SK-N-SH (cell line): ENCODE results near the gene CDH13. TPM values are rescaled to one million over a fixed set of nuclear protein-coding genes. Genes with fewer than 3 reads are reported as not detected.

Experiments used
- CTCF ChIA-PET: fragments of 300-600, 350-600 bp; formaldehyde crosslinking; extraction: SDS; loops from one replicate; lab custom pipeline; 2021; lab: Yijun Ruan, JAX
- POLR2A ChIA-PET: fragments of 350-600 bp; sonication (Branson Sonifier 250); formaldehyde crosslinking; extraction: SDS; loops from one replicate; lab custom pipeline; 2020; ENCODE audit warnings: antibody characterized with exemption, inconsistent platforms; lab: Yijun Ruan, JAX
- DNase-seq: peaks from one replicate; pipeline ENCODE4 v3.0.0; 2012
- H2AFZ ChIP-seq: fragments of 200-600 bp; sonication (generic); 2 replicates; pipeline ENCODE4 v1.8.1; 2016; ENCODE audit warnings: antibody characterized with exemption, mild to moderate bottlenecking, low read depth
- H3F3A ChIP-seq: fragments of 200-600 bp; sonication (generic); replicated peaks from 2 replicates; pipeline ENCODE3; 2016; ENCODE audit warnings: antibody characterized with exemption, mild to moderate bottlenecking; ENCODE audit not compliant: insufficient read depth
- H3K27ac ChIP-seq, 2 experiments: fragments of 200-500 bp in 1 of 2; fragments of 200-600 bp in 1 of 2; sonication (Bioruptor generic) in 1 of 2; sonication (generic), shearing (Covaris generic) in 1 of 2; 2 replicates each; pipeline versions ENCODE4 v1.5.1 to v1.6.1; 2014 to 2016; ENCODE audit warnings: low read depth in 2 of 2, inconsistent platforms in 1 of 2, low read length in 1 of 2, mild to moderate bottlenecking in 1 of 2, mixed read lengths in 1 of 2
- H3K27me3 ChIP-seq: fragments of 200-600 bp; sonication (generic), shearing (Covaris generic); 2 replicates; pipeline ENCODE4 v1.6.1; 2016; ENCODE audit warnings: mixed run types; ENCODE audit not compliant: insufficient read depth
- H3K36me3 ChIP-seq, 2 experiments: fragments of 200-500 bp in 1 of 2; fragments of 200-600 bp in 1 of 2; sonication (Bioruptor generic) in 1 of 2; sonication (generic) in 1 of 2; replicated peaks in 1 of 2; 2 replicates each; pipeline versions ENCODE3 to v1.5.1; 2014 to 2016; ENCODE audit warnings: low read length in 1 of 2, mild to moderate bottlenecking in 1 of 2; ENCODE audit not compliant: insufficient read depth in 2 of 2, control insufficient read depth in 1 of 2
- H3K4me1 ChIP-seq, 2 experiments: fragments of 200-500 bp in 1 of 2; fragments of 200-600 bp in 1 of 2; sonication (Bioruptor generic) in 1 of 2; sonication (generic), shearing (Covaris generic) in 1 of 2; 2 replicates each; pipeline versions ENCODE4 v1.5.1 to v1.6.1; 2014 to 2016; ENCODE audit warnings: low read depth in 1 of 2, low read length in 1 of 2, mixed run types in 1 of 2; ENCODE audit not compliant: insufficient read depth in 2 of 2, control insufficient read depth in 1 of 2
- H3K4me2 ChIP-seq: fragments of 200-600 bp; sonication (generic), shearing (Covaris generic); 2 replicates; pipeline ENCODE4 v1.6.1; 2017; ENCODE audit warnings: mixed run types
- H3K4me3 ChIP-seq, 2 experiments: fragments of 200-500 bp in 1 of 2; fragments of 200-600 bp in 1 of 2; sonication (Bioruptor generic) in 1 of 2; sonication (generic), shearing (Covaris generic) in 1 of 2; 2 replicates each; pipeline versions ENCODE4 v1.5.1 to v1.8.1; 2014 to 2016; ENCODE audit warnings: low read depth in 2 of 2, inconsistent platforms in 1 of 2, low read length in 1 of 2, mild to moderate bottlenecking in 1 of 2, mixed read lengths in 1 of 2, moderate library complexity in 1 of 2
- H3K79me2 ChIP-seq: fragments of 200-600 bp; sonication (generic); 2 replicates; pipeline ENCODE4 v1.8.1; 2017; ENCODE audit warnings: mild to moderate bottlenecking; ENCODE audit not compliant: insufficient read depth
- H3K9ac ChIP-seq: fragments of 200-600 bp; sonication (generic); 2 replicates; pipeline ENCODE4 v1.6.1; 2017; ENCODE audit warnings: mixed run types
- H3K9me2 ChIP-seq: fragments of 200-600 bp; sonication (generic); 2 replicates; pipeline ENCODE4 v1.6.1; 2017; ENCODE audit warnings: mixed run types
- H3K9me3 ChIP-seq: fragments of 200-600 bp; sonication (generic); 2 replicates; pipeline ENCODE4 v1.6.1; 2017; ENCODE audit warnings: mixed run types, mild to moderate bottlenecking, moderate library complexity
- H4K20me1 ChIP-seq: fragments of 200-600 bp; sonication (generic); 2 replicates; pipeline ENCODE4 v1.6.1; 2017; ENCODE audit warnings: mild to moderate bottlenecking, mixed run types; ENCODE audit not compliant: insufficient read depth
- CHD2 ChIP-seq: fragments of 150-350 bp; IDR thresholded peaks from 2 replicates; pipeline ENCODE4 v1.6.1; 2018; ENCODE audit warnings: low read length; ENCODE audit not compliant: partially characterized antibody
- EP300 ChIP-seq, 2 experiments: IDR thresholded peaks; 2 replicates each; pipeline versions ENCODE4 v1.4.0 to v1.6.1; 2012; ENCODE audit warnings: borderline replicate concordance in 1 of 2, low read depth in 1 of 2, low read length in 1 of 2
- EZH2phosphoT487 ChIP-seq: fragments of 200-600 bp; sonication (generic); IDR thresholded peaks from 2 replicates; pipeline ENCODE4 v1.6.1; 2017; ENCODE audit warnings: low read depth, mixed run types, mild to moderate bottlenecking, antibody characterized with exemption, moderate library complexity, borderline replicate concordance
- FOXJ3 ChIP-seq: sonication (generic); formaldehyde crosslinking; IDR thresholded peaks from 2 replicates; pipeline ENCODE4 v1.5.1; 2020; ENCODE audit warnings: mild to moderate bottlenecking, missing genetic modification reagents
- GABPA ChIP-seq: IDR thresholded peaks from 2 replicates; pipeline ENCODE4 v1.4.0; 2012; ENCODE audit warnings: low read depth, mild to moderate bottlenecking
- GATA2 ChIP-seq: sonication (generic); formaldehyde crosslinking; IDR thresholded peaks from 2 replicates; pipeline ENCODE4 v1.5.0; 2020; ENCODE audit warnings: mild to moderate bottlenecking, missing genetic modification reagents
- JUND ChIP-seq: IDR thresholded peaks from 2 replicates; pipeline ENCODE4 v1.4.0; 2012
- NFIC ChIP-seq: IDR thresholded peaks from 2 replicates; pipeline ENCODE4 v1.4.0; 2012; ENCODE audit warnings: borderline replicate concordance
- RCOR1 ChIP-seq: fragments of 150-350 bp; IDR thresholded peaks from 2 replicates; pipeline ENCODE4 v1.6.1; 2017; ENCODE audit warnings: antibody characterized with exemption, low read length
- RFX5 ChIP-seq: IDR thresholded peaks from 2 replicates; pipeline ENCODE4 v1.6.1; 2012; ENCODE audit warnings: mild to moderate bottlenecking, improper control_type of control experiment, low read length
- RXRA ChIP-seq: IDR thresholded peaks from 2 replicates; pipeline ENCODE4 v1.4.0; 2012; ENCODE audit warnings: low read depth, mild to moderate bottlenecking, borderline replicate concordance
- TAF1 ChIP-seq: IDR thresholded peaks from 2 replicates; pipeline ENCODE4 v1.6.1; 2012; ENCODE audit warnings: low read depth, mild to moderate bottlenecking, low read length, moderate library complexity, borderline replicate concordance
- TCF12 ChIP-seq: IDR thresholded peaks from 2 replicates; pipeline ENCODE4 v1.4.0; 2012
- TEAD4 ChIP-seq: IDR thresholded peaks from 2 replicates; pipeline ENCODE4 v1.4.0; 2012; ENCODE audit warnings: mild to moderate bottlenecking, borderline replicate concordance; ENCODE audit not compliant: insufficient read depth
- USF1 ChIP-seq: IDR thresholded peaks from 2 replicates; pipeline ENCODE4 v1.4.0; 2012; ENCODE audit warnings: low read depth, borderline replicate concordance
- YY1 ChIP-seq: IDR thresholded peaks from 2 replicates; pipeline ENCODE4 v1.4.0; 2012; ENCODE audit warnings: low read depth, mild to moderate bottlenecking
- ZBTB33 ChIP-seq: IDR thresholded peaks from 2 replicates; pipeline ENCODE4 v1.4.0; 2012; ENCODE audit warnings: low read depth, borderline replicate concordance
- WGBS: methylation state at CpG from one replicate; pipeline ENCODE4 v1.1.6; 2017; ENCODE audit warnings: low lambda C conversion rate; 5-methylcytosine and 5-hydroxymethylcytosine counted together
- polyA plus RNA-seq, 3 experiments: library from polyadenylated mRNA; depleted of rRNA; stranded (reverse); fragments of >200 nt; gene quantifications; 2 replicates each; pipeline ENCODE4 v1.2.3, GENCODE V29; 2012
- TF ChIP-seq, protein P1 (sequence below): fragments of 150-350 bp; IDR thresholded peaks from 2 replicates; pipeline ENCODE4 v1.6.1; 2016; ENCODE audit warnings: mild to moderate bottlenecking, low read depth, low read length
- TF ChIP-seq, protein P2 (sequence below): fragments of 200-600 bp; sonication (generic); IDR thresholded peaks from 2 replicates; pipeline ENCODE4 v1.6.1; 2017; ENCODE audit warnings: antibody characterized with exemption, mild to moderate bottlenecking, moderate library complexity
- TF ChIP-seq, protein P3 (sequence below): fragments of 150-350 bp; IDR thresholded peaks from 2 replicates; pipeline ENCODE4 v1.6.1; 2017; ENCODE audit warnings: antibody characterized with exemption, low read length, low read depth, borderline replicate concordance

CDH13 gene
- polyA plus RNA-seq, 1 of the 3 experiments (the other 2 are of a cell fraction) = 93.0 TPM

GRCh38 chr16:83793179-83793578 lies 1166.4 kb downstream of the CDH13 start:
- Histone ChIP-seq H2AFZ (no peak overlapping the region), H3K27me3 (no peaks in the 10 kb centered on the region)
- TF ChIP-seq NFIC = no peak
- TF ChIP-seq RFX5 = no peak
- TF ChIP-seq TEAD4 = no peak
- no peak for TF ChIP-seq FOXJ3 (CRISPR knock-in tag)
- no peak for TF ChIP-seq EP300 (IDR thresholded peaks at IDR 0.05; ENCODE audit: borderline replicate concordance in 1 of 2, low read depth in 1 of 2, low read length in 1 of 2)
- no peak for TF ChIP-seq YY1
- TF ChIP-seq, protein P1, sequence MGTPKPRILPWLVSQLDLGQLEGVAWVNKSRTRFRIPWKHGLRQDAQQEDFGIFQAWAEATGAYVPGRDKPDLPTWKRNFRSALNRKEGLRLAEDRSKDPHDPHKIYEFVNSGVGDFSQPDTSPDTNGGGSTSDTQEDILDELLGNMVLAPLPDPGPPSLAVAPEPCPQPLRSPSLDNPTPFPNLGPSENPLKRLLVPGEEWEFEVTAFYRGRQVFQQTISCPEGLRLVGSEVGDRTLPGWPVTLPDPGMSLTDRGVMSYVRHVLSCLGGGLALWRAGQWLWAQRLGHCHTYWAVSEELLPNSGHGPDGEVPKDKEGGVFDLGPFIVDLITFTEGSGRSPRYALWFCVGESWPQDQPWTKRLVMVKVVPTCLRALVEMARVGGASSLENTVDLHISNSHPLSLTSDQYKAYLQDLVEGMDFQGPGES = no peak
- TF ChIP-seq RCOR1 = no peak
- TF ChIP-seq CHD2 = no peak
- TF ChIP-seq TCF12 = no peak
- no peak for TF ChIP-seq TAF1
- TF ChIP-seq GATA2 (CRISPR knock-in tag) = no peak
- no peak for TF ChIP-seq EZH2phosphoT487
- TF ChIP-seq, protein P2, sequence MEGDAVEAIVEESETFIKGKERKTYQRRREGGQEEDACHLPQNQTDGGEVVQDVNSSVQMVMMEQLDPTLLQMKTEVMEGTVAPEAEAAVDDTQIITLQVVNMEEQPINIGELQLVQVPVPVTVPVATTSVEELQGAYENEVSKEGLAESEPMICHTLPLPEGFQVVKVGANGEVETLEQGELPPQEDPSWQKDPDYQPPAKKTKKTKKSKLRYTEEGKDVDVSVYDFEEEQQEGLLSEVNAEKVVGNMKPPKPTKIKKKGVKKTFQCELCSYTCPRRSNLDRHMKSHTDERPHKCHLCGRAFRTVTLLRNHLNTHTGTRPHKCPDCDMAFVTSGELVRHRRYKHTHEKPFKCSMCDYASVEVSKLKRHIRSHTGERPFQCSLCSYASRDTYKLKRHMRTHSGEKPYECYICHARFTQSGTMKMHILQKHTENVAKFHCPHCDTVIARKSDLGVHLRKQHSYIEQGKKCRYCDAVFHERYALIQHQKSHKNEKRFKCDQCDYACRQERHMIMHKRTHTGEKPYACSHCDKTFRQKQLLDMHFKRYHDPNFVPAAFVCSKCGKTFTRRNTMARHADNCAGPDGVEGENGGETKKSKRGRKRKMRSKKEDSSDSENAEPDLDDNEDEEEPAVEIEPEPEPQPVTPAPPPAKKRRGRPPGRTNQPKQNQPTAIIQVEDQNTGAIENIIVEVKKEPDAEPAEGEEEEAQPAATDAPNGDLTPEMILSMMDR = no peak
- no peak for TF ChIP-seq RXRA
- no peak for TF ChIP-seq JUND
- no peak for TF ChIP-seq ZBTB33
- no peak for TF ChIP-seq USF1
- TF ChIP-seq GABPA = no peak
- TF ChIP-seq, protein P3, sequence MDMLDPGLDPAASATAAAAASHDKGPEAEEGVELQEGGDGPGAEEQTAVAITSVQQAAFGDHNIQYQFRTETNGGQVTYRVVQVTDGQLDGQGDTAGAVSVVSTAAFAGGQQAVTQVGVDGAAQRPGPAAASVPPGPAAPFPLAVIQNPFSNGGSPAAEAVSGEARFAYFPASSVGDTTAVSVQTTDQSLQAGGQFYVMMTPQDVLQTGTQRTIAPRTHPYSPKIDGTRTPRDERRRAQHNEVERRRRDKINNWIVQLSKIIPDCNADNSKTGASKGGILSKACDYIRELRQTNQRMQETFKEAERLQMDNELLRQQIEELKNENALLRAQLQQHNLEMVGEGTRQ = no peak
- TF ChIP-seq, all 33 proteins: peak for 0
- Histone ChIP-seq H3K4me3 (no peak overlapping the region), H3K9ac (no peak overlapping the region), H3F3A (no peaks in the 10 kb centered on the region), H3K79me2 (no peaks in the 10 kb centered on the region), H3K4me1 (no peaks in the 10 kb centered on the region), H3K9me3 (no peaks in the 10 kb centered on the region), H3K9me2 (no peaks in the 10 kb centered on the region), H4K20me1 (no peaks in the 10 kb centered on the region), H3K4me2 (no peak overlapping the region), H3K27ac (no peak overlapping the region), H3K36me3 (no peaks in the 10 kb centered on the region)
- POLR2A ChIA-PET = no interaction called here
- WGBS = 65% methylated on average over 8 of the region's 9 CpGs
- DNase-seq = no peak
- CTCF ChIA-PET = no interaction called here
